ENCODE data around the gene YWHAE.
"Not testable (repeated sequence)": the region's sequence is repeated elsewhere in the genome, so short reads cannot be mapped to it uniquely, and the experiment has no call there.

The YWHAE gene

GRCh38 chr17:1373707-1374237 is 26.2 kb downstream of the YWHAE start:
- no peak for DNase-seq

DNA sequence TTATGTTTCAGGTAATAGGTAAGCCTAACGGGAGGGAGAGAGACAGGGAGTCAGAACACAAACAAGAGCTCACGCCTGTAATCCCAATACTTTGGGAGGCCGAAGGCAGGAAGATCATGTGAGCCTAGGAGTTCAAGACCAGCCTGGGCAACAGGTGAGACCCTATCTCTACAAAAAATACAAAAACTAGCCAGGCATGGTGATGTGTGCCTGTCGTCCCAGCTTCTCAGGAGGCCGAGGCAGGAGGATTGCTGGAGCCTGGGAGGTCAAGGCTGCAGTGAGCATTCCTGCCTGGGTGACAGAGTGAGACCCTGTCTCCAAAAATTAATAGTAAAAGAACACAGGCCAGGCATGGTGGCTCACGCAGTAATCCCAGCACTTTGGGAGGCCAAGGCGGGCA is 27.4 kb downstream of the YWHAE start:
- no peak for DNase-seq

GRCh38 chr17:1371893-1372590 is 28.0 kb downstream of the YWHAE start:
- no peak for DNase-seq

DNA sequence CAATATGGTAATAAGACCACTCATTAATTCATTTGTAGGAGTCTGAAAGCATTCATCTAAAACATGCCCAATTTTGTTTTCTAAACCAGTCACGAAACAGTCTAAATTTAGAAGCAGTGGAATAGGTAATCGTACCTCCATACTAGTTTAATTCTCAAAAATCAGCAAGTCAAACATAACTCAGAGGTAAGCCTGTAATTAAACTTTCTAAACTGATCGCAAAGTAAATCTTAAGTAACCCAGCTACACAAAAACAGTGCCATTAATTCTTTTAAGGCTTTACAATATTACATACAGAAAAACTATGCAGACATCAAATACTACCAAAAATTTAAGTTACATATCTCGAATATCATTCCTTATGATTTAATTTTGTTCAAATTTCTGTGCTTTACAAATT is 31.4 kb downstream of the YWHAE start:
- DNase-seq = no peak

GRCh38 chr17:1367351-1367745 is 32.7 kb downstream of the YWHAE start:
- no peak for DNase-seq

GRCh38 chr17:1366234-1366633 is 33.8 kb downstream of the YWHAE start:
- DNase-seq = no peak

DNA sequence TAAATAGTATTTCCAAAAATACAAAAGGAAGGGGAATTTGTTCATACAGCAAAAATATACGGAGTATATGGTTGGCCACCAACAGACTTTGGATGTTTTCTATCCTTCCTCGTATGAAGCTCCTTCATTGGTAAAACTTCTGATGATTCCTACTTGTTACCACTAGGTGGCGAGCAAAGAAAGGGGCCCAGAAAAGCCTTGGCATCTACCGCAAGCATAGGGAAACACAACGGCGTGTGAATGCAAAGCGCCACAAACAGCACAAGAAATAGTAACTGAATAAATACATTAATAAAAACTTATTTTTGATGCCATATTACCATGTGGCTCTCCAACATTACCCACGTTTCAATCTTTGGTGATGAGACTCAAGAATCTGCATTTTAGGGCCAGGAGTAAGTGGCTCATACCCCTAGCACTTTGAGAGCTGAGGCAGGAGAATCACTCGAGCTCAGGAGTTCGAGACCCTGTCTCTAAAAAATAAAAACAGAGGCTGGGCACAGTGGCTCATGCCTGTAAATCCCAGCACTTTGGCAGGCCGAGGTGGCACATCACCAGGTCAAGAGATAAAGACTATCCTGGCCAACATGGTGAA is 34.5 kb downstream of the YWHAE start:
- peak; percentile 61 for DNase-seq

DNA sequence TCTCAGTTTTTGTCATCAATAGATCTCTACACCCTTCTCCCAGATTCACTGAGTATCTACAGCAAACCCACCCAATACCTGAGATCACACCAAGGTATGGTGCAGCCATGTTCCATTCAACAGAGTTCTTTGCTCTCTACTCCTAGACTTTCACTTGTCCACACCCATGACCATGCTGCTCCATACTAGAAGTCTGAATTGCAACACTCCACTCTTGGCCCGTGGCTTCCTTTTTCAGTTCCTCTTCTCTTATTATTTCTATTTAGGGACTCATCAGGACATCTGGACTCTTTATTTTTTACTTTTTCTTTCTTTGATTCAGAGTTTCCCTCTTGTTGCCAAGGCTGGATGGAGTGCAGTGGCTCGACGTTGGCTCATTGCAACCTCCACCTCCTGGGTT is 37.1 kb downstream of the YWHAE start:
- DNase-seq = no peak

DNA sequence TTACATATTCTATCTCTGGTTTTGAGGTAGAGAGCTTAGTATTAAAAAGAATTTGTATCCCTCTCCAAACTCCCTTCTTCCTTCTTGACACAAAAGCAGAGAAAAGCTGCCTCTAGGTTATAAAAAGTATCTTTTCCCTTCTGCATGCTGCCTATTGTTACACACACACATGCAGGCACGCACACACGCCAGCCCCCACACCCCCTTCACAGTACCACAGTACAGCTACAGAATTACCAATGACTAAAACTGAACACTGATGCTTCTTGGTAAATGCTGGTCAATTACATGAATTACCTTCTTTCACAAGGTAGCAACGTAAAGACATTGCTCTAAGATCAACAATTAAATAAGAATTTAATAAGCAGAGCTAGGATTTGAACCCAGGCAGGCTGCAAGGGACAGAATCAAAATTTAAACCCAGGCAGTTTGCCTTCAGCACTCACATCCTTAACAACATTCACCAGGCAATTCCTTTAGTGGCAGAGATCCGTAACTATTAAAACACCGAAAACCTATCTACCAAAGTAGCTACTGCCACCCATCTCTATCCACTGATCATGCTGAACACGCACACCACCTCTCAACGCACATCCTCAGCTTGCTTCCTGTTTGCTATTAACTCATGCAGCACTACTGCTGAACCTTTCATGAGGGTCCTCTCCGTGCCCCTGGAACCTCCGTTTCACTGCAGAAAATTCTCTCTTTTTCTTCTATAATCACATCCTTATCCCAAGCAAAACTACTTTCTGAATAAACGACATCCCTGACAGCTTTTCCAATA is 37.8 kb downstream of the YWHAE start:
- no peak for DNase-seq

- DNase-seq = no peak
Observed at GRCh38 chr17:1360975-1361374, 39.0 kb downstream of the YWHAE start.

GRCh38 chr17:1360315-1360714 is 39.7 kb downstream of the YWHAE start:
- DNase-seq = not testable (repeated sequence)

DNA sequence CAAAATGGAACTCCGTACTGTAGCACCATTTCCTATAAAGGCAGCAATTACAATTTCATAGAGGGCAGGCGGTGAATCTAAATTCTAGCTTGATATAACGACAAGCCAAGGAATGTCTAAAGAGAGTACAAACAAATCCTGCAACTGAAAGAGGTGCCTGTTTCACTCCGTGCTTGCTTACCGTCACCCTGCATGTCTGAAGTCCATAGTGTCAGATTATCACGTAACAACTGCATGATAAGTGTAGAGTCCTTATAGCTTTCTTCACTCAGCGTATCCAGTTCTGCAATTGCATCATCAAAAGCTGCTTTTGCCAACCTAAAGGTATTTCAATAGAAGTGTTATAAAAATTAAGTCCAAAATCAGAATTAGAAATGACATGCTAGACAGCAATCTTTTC is 46.0 kb downstream of the YWHAE start:
- no peak for DNase-seq

DNA sequence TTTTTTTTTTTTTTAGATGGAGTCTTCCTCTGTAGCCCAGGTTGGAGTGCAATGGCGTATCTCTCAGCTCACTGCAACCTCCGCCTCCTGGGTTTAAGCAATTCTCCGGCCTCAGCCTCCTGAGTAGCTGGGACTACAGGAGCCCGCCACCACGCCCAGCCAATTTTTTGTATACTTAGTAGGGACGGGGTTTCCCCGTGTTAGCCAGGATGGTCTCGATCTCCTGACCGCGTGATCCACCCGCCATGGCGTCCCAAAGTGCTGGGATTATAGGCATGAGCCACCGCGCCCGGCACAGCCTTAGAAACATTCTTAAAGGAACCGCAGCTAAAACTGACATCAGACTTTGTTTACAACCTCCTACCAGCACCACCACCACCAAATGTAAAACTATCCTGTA is 47.5 kb downstream of the YWHAE start:
- not testable (repeated sequence) for DNase-seq

DNA sequence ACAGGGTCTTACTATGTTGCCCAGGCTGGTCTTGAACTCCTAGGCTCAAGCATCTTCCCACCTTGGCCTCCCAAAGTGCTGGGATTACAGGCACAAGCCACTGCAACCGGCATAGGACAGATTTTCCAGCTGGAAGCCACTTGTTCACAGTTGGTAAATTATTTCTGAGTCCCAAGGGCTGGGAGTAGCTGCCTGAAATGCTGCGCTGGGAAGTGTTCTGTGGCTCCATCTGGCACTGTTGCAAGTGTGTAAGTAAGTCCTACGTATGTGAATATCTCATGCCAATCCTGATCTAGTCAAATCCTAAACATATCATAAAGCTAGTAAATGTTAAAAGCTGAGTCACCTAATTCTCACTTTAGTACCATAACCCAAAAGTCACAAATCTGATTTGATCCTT is 48.1 kb downstream of the YWHAE start:
- no peak for DNase-seq

- DNase-seq = no peak
Observed at GRCh38 chr17:1351275-1351674, 48.7 kb downstream of the YWHAE start.

DNA sequence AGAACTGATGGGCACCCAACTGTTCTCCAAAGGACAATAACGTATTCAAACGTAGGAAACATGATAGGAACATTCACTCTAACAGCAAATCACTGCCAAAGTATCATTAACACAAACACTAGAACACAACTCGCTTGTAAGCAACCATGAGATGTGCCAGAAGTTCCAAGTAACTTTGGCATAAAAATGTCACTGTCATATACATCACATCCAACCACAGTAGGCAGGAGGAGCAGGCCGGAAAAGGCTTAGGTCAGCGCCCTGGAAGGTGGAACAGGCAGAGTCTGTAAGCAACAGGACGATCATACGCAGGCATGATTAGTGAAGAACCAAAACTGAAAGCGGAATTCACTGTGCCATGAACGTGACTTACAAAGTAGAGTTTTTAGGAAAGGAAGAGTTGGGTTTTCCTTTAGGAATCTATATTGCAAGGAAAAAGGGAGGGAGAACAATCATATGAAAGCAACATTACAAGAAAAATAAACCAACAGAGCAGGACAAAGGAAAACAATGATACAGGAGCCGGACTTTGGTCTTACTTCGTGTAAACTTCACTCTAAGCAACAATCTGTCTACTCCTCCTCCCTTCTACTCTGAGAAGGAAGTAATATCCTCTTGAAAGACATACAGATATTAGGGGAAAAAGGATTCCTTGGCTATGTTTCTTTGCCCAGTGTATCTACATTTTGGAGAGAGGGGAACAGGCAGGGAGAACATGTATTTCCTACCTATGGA is 52.3 kb downstream of the YWHAE start:
- DNase-seq = no peak

- DNase-seq = no peak
Observed at GRCh38 chr17:1344521-1344920, 55.5 kb downstream of the YWHAE start.

DNA sequence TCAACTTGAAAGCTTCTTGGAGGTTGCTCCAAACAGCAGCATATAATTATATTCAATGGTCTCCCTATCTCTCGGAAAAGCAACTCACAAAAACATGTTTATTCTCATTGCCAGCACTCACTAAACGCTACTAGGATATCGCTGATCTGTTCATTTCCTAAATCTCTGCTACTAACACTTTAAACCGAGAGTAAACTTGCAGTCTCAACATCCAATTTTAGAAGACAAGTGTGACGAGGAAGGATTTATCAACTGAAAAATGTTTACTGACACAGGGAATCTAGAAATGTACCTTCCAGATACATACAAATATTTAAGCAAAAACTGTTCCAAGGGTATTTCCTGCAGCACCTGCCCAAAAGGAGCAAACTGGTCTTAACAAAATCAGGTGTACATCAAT is 56.5 kb downstream of the YWHAE start:
- DNase-seq = no peak

DNA sequence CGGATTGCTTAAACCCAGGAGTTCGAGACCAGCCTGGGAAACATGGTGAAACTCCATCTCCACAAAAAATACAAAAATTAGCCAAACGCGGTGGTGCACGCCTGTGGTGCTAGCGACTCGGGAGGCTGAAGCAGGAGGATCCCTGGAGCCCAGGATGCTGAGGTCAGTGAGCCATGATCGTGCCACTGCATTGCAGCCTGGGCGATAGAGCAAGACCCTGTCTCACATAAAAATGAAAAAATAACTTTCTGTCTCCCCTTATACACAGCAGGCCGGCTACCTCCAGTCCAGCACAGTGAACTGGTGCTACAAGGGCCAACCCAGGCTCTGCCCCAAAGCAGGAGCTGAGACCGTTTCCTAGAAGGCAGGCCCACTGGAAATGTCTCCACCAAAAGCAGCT is 59.7 kb downstream of the YWHAE start:
- no peak for DNase-seq

GRCh38 chr17:1331708-1332107 is 68.3 kb downstream of the YWHAE start:
- no peak for DNase-seq

DNA sequence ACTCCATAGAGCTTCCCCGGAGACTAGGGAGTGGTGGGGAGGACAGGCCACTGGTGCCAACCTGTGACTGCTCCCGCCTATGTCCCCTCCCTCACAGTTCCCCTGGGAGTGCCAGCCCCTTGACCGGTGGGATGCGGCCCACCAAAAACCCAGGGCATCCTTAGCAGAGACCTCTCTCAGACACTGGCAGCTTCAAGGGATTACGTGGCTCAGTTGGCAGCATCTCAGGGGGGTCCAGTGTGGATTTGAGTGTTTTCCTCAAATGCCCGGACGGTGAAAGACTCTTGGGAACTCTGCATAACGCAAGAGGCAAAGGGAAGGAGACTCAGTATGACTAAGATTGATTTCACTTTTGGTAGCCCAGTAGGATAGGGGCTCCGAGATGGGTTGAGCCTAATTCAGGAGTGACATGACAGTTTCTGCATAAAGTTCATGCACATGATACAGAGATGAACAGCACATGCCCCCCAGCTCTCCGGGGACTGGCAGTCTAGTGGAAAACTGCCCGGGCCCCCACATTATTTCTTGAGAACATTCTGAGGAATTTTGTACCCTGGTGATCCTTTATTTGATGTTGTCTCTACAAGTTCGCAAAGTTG is 70.2 kb downstream of the YWHAE start:
- no peak for DNase-seq

DNA sequence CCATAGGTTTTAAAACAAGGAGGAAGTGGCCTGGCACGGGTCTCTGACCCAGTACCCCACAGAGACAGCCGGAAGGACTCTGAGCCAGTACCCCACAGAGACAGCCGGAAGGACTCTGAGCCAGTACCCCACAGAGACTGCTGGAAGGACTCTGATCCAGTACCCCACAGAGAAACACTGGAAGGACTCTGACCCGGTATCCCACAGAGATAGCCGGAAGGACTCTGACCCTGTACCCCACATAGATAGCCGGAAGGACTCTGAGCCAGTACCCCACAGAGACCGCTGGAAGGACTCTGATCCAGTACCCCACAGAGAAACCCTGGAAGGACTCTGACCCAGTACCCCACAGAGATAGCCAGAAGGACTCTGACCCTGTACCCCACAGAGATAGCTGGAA is 71.6 kb downstream of the YWHAE start:
- DNase-seq = no peak

DNA sequence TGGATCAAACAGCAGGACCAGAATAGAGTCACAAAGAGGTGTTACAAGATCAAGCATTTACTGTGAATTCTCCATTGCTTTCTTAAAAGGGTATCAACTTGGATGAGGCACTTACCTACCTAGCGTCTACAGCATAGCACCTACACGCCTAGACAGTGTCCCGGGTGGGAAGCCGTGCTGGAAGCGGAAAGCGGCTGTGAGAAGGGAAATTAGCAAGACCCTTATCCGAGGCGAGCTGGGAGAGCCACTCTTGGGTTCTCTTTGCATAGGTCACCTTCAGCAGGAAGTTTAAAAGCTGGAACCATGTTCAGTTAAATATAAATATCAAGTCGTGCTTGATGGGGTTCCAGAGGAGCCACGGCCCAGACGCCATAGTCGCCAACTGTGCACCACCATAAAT is 74.3 kb downstream of the YWHAE start:
- DNase-seq = no peak

All from NCI-H146 (cell line).